ENCODE results near the gene ARRB2.
"Not testable (repeated sequence)": the region's sequence is repeated elsewhere in the genome, so short reads cannot be mapped to it uniquely, and the experiment has no call there.

ARRB2 gene

DNA sequence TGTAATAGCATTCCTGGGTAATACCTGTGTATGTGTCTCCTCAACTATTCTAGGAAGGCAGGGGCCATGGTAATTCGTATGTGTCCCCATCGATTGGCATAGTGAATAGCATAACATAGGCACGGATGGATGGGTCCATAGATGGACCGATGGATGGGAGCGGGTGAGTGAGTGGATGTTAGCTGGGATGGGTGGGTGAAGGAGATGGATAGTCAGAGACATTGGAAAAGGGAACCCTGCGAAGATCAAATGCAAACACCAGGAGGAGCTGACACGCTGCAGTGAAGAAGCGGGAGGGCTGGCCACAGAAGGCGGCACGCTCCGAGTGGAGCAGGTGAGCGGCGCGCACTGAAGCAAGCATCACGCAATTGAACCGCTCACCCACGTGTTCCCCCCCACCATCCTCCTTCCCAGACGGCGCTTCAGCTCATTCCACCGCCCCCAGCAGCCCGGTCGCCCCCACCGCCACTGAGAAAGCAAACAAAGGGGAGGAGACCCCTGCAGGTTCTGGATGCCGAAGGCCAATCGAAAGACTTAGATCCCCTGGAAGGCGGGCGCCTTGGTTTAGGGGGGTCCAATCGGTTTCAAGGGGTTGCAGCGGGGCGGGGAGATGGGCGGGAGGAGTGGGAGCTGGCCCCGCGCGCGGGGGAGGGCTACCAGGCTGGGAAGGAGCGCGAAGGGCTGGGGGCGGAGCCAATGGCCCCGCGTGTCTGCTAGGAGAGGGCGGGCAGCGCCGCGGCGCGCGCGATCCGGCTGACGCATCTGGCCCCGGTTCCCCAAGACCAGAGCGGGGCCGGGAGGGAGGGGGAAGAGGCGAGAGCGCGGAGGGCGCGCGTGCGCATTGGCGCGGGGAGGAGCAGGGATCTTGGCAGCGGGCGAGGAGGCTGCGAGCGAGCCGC lies at the start of gene ARRB2:
Gene ARRB2 (plus strand): TSS at position 839 of the 899 bp plus-strand sequence. CDS start 90 bp downstream, outside the sequence.
- peak; percentile 96 for DNase-seq (ENCODE audit: low read depth in 2 of 2)

DNA sequence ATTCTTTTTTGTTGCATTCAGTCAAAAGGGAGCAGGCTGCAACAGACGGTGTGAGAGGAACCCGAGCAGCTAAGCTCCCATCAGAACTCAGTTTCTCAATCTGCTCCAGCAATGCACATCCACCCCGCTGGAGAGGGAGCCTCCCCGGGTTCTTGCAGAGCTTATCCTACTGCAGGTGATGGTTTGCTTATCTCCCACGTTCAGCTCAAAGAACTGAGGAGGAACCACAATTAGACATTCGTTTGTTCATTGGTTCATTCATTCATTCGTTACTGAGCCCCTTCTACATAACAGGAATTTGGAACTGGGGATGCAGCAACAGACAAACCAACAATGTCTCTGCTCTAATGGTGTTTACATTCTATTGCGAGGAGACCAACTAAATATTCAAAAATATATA lies 46.7 kb upstream of the ARRB2 start:
- DNase-seq (ENCODE audit: low read depth in 2 of 2): no peak

DNA sequence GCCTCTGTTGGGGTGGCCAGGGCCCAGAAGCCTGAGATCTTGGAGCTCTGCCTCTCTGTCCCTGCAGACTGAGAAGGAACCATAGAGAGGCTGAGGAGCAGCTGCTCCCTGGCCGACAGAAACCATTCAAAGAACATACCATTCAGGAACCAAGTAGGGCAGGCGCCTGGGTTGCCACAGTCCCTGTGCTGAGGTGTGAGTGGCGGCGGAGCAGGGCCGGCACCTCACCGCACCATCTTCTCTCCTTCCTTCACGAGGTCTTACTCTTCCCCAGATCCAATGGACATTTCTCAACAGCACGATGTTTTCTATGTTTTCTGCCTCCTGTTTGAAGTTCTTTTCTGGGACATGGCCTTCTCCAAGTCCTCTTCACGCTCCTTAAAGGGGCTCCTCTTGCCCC lies 46.2 kb upstream of the ARRB2 start:
- no peak for DNase-seq (ENCODE audit: low read depth in 2 of 2)

DNA sequence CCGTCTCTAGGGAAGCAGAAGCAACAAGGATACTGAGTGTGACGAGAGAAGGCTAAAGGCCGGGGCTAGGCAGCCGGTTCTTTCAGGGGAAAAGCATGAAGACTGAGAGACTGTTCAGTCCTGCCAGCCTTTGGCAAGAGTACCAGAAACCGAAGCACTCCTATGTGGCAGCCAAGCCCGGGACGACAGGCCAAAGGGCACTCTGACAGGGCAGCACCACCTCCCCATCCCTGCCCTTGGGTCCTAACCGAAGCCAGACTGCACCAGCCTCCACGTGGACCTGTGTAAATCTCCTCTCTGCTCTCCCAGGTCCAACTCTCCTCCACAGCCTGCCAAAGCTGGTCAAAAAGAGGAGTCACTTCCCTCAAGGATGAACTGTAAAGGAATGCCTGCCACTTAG lies 45.4 kb upstream of the ARRB2 start:
- no peak for DNase-seq (ENCODE audit: low read depth in 2 of 2)

DNA sequence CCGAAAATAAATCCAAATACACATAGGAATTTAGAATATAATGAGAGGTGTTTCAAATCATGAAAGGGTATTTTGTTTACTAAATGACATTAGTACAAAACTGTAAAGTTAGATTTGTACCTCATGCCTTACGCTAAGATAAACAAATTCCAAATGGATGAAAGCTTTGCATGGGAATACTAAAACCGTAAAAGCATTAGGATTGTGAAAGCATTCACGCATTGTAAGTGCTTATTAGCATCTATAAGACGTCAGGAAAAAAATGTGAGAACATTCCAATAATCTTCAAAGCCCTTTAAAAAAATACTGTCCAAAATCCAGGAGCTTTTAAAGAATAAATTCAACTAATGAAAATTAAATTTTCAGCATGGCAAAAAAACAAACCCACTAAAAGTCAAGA lies 44.1 kb upstream of the ARRB2 start:
- DNase-seq (ENCODE audit: low read depth in 2 of 2): no peak

DNA sequence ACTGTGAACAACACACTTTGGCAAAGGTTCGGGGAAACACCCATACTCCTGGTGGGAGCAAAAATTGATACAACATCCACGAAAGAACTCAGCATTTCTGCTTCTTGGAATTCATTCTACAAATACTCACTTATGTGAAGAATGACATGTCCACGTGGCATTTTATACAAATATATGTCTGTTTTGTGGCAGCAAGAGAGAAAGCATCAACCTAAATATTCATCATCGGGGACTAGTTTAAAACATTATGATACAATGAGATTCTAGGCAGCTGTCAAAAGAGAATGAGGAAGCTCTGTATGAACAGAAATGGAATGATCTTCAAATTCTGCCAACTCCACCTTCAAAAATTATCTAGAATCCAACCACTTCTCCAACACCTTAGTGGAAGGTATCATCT lies 43.3 kb upstream of the ARRB2 start:
- DNase-seq (ENCODE audit: low read depth in 2 of 2): no peak

DNA sequence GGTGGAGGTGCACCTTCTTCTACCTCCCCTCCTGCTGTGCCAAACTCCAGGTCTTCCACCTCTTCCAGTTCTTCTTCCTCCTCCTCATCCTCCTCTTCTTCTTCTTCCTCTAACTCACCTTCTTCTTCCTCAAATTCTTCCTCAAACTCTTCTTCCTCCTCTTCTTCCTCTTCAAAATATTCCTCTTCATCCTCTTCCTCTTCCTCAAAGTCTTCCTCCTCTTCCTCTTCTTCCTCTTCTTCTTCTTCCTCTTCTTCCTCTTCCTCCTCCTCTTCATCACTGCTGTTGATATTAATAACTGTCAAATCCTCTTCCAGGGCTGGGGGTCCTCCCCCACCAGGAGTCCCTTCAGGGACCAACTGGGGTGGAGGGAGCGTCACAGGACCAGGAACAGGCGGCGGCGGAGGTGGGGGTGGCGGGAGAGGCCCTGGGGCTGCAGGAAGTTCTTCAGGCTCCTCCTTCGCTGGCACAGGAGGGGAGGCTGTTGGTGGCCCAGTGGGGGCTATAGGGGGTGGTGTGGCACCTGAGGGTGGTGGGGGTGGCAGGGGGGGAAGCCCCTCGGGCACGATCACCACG lies 38.3 kb upstream of the ARRB2 start:
- DNase-seq (ENCODE audit: low read depth in 2 of 2): no peak

DNA sequence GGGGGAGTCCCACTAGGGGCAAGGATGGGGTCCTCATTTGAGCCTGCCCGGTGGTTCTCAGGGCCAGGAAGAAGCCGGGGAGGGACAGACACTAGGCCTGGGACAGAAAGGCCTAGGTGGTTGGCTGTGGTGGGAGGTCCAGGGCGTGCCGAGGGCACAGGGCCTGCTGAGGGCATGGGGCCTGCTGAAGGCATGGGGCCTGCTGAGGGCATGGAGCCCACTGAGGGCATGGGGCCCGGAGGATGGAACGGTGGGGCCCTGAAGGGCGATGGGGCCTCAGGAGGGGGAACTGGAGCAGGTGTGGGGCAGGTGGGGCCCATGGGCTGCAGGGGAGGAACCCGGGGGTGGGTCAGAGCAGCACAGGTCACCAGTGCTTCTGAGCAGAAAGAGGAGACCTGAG lies 37.7 kb upstream of the ARRB2 start:
- no peak for DNase-seq (ENCODE audit: low read depth in 2 of 2)

DNA sequence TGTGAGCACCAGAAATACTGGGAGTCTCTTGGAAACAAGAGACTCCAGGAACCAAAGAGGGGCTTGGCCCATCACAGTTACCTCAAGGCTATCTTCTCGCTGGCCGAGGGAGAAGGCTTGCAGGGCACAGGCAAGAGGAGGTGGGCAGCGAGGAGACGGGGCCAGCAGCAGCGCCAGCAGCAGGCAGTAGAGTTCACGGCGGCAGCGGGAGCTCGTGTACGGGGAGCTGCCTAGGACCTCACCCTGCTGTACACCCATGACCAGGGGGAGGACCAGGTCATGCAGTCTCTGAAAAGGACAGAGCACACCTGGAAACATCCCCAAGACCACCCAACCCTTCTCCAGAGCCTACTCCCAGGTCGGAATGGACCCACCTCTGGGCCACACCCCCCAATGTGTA lies 37.3 kb upstream of the ARRB2 start:
- no peak for DNase-seq (ENCODE audit: low read depth in 2 of 2)

DNA sequence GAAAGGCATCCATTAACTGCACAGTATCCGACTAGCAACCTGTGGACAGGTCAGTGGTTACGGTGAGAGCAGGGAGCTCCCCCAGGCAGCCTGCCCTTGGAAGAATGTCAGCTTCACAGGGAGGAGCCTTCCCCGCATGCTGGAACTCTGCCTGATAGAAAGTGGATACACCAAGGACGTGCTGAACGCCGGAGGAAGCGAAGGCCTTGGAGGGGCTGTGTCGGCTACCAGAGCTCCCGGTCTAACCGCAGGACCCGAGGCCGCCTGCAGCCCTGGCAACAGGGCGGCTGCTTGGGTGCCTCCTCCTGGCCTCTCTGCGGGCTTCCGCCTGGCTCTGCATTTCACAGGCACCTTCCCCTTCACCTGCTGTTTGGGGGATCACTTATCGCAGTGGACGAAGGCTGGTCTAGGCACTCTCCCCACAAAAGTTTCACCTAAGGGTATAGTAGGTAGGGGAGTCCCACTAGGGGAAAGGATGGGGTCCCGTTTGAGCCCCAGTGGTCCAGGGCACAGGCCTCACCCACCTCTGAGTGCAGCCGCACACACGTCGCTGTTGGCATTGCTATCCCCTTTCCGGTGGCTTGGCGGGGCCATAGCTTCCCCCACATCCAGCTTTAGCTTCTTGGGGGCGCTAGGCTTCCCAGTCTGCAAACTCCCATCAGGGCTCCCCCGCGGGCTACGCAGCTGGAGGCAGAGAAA lies 36.3 kb upstream of the ARRB2 start:
- no peak for DNase-seq (ENCODE audit: low read depth in 2 of 2)

DNA sequence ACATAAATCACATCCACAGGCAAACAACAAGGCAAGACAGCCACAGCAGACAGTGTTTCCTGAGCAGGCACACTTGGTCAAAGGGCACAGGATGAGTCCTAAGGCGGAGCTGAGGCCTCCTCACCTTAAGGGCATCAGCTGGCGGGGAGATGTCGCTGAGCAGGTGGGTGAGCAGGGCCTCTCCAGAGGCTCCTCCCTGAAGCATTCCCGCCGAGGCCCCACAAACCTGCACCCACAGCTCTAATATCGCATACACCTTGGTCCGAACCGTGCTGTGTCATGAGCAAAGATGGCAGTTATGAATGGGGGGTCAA lies 35.8 kb upstream of the ARRB2 start:
- no peak for DNase-seq (ENCODE audit: low read depth in 2 of 2)

DNA sequence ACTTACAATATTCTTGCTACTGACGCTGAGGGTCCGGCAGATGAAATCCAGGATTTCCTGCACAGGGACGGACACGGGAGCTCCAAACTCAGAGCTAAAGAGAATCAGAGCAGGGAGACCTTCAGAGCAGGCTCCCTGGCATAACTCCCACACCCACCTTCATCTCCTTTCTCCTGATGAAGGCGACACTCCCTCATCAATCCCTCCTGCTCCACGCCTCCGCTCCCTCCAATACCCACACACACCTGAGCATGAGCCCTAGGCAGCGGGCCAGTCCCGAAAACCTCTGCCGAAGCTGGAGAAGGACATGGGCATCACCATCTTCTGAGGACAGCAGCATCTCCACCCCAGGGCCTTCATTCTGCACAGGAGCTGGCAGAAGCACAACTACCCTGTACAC lies 34.6 kb upstream of the ARRB2 start:
- DNase-seq (ENCODE audit: low read depth in 2 of 2): no peak

DNA sequence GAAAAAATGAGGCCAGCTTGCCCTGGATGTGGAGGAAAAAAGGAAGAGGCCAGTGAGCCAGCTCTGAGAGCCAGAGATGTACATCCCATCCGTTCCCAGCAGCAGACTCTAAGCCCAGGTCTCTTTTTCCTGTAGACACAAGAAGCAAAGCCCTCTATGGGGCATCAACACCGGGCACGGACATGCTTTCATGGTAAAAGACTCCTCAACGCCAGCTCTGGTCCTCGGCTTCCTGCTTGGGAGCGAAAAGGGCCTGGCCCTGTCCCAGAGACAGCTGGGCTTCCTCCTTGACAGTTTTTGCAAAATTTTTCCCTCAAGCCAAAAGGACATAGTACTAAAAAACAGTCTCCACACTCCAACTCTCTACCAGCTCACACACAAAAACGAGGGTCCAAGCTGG lies 33.6 kb upstream of the ARRB2 start:
- DNase-seq (ENCODE audit: low read depth in 2 of 2): no peak

DNA sequence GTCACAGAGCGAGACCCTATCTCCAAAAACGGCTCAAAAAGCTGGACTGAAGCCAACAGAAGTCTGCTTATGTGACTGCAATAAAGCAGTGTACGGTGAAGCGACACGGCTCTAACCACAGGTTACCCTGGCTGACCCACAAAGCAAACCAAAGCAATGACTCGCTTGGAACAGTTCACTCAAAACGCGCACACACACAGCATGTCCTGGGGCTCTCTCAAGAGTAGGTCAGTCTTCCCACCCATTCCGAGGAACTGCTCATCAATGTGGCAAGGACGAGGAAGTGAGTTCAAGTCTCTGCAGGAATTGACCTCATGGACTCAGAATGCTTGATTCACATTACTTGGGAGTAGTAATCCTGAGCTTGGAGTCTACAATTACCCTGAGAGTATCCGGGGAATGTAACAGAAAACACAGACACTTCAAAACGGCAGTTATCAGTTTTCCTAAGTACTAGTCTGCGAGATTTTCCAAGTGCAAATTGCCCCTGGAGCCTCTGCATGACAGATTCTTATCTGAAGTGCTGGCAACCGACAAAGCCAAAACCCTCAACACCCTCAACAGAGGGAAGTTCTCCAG lies 31.9 kb upstream of the ARRB2 start:
- DNase-seq (ENCODE audit: low read depth in 2 of 2): no peak

DNA sequence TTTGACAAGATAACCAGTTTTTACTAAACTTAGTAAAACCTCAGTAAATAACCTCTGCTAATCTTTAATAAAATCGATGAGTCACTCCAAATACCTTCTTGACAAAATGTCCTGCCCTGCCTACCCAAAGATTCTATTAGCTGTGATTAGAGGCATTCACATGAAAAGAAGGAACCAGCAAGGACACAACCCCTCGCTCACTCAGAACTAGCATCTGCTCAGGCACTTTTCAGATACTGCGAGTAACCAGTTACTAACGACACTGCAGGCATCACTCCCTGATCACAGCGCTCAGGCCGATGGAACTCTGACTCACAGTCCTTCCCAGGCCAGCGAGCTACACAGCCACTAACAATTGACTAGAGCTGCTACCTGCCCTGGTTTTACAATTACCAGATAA lies 30.8 kb upstream of the ARRB2 start:
- no peak for DNase-seq (ENCODE audit: low read depth in 2 of 2)

DNA sequence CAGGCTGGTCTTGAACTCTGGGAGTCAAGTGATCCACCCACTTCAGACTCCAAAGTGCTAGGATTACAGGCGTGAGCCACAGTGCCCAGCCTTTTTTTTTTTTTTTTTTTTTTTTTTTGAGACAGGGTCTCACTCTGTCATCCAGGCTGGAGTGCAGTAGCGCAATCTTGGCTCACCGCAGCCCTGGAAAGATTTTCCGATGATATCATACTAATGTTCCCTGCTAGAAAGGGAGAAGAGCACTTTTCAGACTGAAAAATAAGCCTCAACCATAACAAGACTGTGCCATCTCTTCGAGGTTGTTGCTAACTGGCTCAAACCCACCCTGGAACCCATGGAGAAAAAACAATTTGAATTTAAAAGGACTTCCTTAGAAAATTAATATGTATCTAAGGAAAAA lies 26.7 kb upstream of the ARRB2 start:
- DNase-seq (ENCODE audit: low read depth in 2 of 2): not testable (repeated sequence)

DNA sequence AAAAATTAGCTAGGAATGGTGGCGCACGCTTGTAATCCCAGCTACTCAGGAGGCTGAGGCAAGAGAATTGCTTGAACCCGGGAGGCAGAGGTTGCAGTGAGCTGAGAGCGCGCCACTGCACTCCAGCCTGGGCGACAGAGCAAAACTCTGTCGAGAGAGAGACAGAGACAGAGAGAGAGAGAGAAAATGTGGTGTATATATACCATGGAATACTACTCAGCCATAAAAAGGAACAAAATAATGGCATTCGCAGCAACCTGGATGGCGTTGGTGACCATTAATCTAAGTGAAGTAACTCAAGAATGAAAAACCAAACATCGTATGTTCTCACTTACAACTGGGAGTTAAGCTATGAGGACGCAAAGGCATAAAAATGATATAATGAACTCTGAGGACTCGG lies 20.6 kb upstream of the ARRB2 start:
- DNase-seq (ENCODE audit: low read depth in 2 of 2): not testable (repeated sequence)

DNA sequence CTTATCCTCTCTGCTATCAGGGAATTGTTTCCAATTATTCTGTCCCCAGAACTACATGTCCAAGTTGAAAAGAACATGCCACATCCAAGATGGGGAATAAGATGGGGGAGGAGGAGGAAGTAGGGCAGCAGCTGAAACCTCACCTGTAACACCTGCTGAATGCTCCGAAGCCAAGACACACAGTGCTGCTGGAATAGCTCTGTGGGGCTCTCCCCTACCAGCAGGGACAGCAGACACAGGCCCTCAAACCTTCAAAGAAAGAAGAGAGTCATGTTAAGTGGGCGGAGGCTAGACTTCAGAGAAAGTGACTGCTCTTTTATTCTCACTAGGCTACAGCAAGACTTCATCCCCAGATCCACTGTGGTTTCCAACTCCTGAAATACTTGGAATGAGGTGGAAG lies 19.7 kb upstream of the ARRB2 start:
- no peak for DNase-seq (ENCODE audit: low read depth in 2 of 2)

DNA sequence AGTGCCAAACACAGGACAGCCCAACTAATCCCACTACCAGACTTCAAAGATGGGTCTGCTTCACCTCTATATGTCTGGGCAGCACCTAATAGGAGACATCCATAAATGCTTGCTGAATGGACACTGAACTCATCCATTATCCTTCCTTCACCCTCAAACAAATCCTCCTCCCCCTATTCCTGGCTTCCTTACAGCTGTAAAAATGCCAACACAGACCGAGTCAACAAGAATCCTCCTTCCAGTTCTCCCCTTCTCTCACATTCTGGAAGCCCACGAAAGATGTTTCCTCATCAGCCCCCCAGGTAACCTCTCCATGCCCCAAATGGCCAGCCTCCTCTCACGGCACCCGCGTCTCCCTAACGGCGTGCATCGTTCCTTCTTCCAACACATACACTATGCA lies 18.7 kb upstream of the ARRB2 start:
- DNase-seq (ENCODE audit: low read depth in 2 of 2): no peak

DNA sequence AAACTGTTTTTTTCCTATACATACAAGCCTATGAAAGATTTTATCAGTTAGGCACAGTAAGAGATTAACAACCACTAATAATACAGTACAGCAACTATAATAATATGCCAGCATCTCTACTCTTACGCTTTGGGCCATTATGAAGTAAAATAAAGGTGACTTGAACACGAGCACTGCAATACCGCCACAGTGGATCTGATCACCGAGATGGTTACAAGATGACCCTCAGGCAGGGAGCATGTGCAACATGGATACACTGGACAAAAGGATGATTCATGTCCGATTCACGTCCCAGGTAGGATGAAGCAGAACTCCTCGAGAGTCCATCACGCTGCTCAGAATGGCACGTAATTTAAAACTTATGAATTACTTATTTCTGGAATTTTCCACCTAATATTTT lies 17.0 kb upstream of the ARRB2 start:
- DNase-seq (ENCODE audit: low read depth in 2 of 2): no peak

DNA sequence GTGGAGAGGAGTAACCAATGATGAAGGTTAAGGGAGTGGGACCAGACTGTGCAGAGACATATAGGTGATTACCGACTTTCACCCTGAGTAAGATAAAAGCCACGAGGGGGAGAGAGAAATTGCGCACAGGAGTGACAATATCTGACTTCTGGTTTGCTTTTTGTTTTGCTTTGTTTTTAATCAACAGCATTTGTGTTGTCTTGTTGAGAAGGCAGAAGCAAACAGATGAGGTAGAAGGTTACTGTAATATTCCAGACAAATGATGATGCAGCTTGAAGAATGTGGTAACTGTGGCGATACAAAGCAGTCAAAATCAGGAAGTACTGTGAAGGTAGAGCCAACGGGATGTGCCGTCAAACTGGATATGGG lies 14.0 kb upstream of the ARRB2 start:
- no peak for DNase-seq (ENCODE audit: low read depth in 2 of 2)

DNA sequence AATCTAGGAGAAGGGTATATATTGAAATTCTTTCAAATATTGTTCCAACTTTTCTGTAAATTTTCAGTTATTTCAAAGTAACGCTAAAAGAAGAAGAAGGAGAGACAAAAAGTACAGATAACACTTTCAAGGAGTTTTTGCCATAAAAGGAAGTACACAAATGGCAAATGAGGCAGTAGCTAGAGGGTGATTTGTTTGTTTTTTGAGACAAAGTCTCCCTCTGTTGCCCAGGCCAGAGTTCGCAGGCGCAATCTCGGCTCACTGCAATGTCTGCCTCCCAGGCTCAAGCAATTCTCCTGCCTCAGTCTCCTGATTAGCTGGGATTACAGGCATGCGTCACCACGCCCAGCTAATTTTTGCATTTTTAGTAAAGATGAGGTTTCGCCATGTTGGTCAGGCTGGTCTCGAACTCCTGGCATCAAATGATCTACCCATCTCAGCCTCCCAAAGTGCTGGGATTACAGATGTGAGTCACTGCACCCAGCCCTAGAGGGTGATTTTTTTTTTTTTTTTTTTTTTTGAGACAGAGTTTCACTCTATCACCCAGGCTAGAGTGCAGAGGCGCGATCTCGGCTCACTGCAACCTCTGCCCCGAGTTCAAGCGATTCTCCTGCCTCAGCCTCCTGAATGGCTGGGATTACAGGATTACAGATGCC lies 10.9 kb upstream of the ARRB2 start:
- DNase-seq (ENCODE audit: low read depth in 2 of 2): not testable (repeated sequence)

Data from activated CD4-positive, alpha-beta T cell treated with anti-CD3 and anti-CD28 coated beads for 24 hours (primary cell).